HG02973 (cell line): ENCODE results near the gene EXOC4.

Experiments
- ATAC-seq: cut with Tn5 transposase; IDR thresholded peaks from one replicate; pipeline ENCODE4 v1.9.1; 2021; ENCODE audit warnings: moderate library complexity; ENCODE audit not compliant: unreplicated experiment

The EXOC4 gene

DNA sequence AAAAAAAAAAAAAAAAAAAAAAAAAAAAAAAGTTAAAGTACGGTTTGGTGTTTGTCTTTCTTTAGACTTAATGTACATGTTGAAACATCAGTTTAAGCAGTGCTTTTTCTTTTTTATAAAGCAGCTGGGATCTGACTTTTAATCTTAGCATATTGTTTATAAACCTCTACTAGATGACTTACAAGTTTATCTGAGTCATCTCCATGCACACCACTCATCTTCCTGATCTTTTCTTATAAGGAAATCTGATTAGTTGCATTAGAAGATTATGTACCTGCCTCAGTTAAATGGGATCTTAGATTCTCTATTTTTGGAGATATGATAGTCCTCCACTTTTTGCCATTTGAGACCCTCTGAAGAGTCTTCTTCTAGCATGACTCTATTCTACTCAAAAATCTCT is 482.3 kb downstream of the EXOC4 start:
- no peak for ATAC-seq

DNA sequence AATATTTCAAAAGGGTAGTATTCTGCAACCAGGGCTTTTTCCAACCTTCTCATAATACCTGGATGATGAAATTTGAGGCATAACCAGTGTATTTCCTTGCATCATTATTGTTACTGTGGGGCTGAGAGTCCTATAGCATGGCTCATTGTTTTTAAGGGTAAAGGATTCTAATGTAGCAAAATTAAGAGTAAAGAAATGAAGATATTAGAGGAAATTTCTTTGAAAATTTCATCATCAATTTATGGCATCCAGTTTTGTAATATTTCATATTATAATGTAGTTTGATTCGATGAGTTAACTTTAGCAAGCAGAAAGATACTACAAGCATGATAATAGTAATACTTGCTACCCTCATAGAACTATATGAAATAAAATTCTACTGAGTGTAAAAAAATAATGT is 486.9 kb downstream of the EXOC4 start:
- ATAC-seq: no peak

DNA sequence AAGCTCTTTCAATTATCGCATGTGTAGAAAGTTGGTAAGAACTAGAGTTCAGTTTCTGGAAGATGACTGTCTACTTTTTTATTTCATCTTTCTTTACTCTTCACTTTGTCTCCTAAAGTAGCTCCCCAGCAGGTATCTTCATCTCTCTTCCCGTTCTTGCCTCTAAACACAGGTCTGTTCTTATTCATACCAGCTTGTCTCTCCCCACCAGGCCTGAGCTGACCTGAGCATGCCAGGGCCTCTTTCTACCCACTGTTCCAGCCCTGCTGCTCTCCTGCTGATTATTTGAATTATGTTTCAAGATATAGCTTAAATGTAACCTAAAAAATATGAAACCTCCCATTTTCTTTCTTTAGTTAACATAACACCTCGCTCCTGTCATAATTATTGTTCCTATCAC is 488.2 kb downstream of the EXOC4 start:
- ATAC-seq: no peak

DNA sequence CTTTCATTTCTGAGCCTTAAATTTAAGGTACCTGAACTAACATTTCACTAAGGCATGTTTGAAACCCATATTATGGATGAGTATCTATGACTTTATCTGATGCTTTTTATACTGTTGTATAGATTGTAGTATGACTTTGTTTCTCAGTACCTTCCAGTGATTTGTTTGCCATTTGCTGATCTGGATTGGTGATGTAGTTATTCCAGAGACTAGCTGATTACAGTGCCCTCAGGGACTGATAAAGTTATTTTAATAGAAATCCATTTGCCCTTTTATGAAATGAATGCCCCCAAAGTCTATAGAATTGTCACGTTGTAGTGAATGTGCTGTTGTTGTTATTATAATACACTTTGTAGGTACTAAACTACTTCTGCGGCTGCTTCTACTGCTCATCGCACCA is 488.8 kb downstream of the EXOC4 start:
- ATAC-seq: no peak

DNA sequence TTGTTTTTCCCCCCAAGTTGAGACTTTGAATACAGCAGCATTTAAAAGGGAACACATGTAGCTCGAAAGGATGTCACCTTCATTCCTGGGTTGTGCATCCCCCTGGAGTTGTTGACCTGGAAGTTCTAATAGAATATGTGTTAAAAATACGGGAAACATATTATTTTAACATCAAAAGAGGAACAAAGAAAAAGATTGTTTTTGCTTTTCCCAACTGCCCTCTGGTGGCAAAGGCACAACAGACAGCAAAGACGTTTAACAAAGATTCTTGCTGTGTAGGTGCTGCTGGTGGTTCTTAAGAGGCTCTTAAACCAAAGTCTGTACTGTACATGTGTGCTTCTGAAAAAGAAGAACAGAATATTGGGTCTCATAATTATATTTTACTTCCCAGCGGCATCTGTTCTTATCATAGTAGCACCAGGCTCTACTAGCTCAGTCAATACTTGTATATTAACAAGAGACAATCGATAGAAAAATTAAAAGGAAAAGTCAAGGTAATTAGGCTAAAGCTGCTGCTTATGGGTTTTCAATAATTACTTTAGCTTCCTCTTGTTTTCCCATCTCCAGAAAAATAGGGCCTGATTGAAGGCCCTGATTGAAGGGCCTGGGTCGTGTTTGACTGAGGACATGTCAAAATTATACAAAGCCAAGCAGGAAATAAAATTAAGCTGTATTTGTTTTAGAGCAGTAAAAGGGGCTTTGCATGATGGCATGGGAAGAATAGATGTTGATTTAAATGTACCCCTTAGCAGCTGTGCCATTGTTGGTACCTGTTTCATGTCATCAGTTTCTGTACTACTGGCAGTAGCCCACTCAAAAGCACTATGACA is 490.0 kb downstream of the EXOC4 start:
- no peak for ATAC-seq

DNA sequence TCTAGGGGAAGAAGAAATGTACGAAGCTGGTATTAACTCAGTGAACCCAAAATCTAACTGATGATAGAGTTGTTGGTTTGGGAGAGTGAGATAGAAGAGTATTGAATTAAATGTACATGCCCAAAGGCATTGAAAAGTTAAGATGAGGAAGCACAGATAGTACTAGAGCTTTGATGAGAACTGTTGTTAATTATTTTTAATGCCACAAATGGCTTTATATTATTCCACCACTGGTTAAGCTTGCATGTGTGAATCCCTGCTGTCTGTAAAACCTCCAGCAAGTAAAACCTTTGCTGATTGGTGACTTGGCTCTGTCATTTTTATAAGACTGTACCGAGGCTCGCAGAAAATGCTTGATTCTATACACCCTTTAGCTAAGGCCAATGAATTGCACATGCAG is 491.6 kb downstream of the EXOC4 start:
- ATAC-seq: no peak

DNA sequence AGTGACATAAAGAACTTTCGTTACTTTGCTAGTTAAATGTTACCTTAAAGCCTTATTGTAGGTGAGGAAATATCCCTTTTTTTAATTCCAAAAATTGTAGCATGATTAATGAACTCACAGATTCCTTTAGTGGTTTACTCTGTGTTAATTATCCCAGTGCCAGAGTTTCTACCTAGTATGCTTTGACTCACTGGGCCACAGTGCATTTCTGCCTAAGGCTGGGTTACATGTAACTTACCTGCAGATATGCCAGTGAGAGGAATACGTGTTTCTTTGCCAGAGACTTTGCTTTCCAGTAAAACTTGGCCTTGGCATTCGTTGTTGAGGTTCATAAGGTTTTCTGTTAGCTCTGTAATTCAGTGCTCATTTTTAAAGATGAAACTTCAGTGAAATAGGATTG is 493.4 kb downstream of the EXOC4 start:
- ATAC-seq: no peak

DNA sequence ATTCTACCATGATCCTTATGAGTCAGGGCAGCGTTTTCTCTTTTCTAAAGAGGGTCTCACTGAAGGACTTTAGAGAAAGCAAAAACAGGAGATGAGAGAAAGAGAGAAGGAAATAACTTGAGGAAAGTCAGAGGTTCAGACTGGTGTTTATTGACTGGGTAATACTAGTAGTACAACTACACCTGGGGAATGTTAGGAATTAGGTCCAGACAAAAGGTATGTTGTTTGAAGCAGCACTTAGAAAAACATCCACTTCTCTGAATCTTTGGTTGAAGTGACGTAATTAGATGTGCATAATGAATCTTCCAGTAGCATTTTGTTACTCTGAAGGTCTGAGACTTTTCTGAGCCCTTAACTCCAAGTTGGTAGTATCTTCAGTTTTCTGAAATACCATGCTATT is 494.0 kb downstream of the EXOC4 start:
- ATAC-seq: no peak

DNA sequence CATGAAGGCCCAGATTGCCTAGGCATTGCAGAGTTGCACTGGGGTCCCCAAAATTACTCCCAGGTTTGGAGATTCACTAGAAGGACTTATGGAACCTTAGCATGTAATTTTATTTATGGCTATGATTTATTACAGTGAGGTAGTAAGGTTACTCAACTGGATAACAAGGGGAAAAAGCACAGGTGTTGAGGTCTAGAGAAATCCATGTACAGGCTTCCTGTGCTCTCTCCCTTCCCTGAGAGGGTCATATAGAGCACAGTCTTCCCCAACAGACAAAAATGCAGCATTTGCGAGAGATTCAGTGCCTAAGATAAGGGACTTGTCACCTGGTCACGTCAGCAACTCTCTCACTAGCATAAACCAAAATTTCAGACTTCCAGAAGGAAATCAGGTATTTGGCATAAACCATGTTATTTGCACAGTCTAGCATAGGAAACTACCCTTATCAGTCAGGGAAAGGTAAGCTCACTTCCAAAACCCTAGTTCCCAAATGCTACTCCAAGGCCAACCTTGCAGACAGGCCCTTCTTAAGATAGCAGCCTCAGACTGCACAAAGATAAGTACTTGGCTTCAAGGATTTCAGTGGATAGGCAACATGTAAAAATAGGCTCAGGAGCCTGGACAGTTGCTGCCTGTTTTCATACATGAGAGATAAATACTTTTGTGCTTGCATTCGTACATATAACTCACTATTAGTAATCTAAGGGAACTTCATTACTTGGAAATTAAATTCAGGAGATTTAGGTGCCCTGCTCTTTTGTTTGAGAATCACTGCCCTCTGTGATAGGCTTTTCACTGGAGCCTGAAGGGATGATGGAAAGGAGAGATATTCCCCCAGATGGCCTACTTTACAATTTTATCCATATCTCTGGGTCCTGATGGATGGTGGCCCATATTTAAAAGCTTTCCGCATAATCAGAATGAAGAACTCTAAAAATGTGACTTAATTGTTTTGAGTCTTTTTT is 495.8 kb downstream of the EXOC4 start:
- no peak for ATAC-seq

DNA sequence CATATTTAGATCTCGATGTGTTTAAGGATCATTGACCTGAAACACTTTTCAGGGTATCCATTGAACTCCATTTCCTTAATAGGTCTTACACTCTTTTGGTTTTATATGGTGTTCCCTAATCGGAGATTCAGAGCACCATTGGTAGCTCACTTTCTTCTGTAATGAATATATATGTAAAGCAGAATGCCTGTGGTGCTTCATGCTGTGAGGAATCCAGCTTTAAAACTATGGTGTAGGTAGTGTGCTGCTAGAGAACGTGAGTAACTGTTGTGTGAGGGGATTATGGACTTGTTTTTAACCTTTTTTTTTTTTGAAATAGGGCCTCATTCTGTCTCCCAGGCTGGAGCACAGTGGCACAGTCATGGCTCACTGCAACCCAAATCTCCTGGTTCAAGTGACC is 497.4 kb downstream of the EXOC4 start:
- ATAC-seq: no peak

DNA sequence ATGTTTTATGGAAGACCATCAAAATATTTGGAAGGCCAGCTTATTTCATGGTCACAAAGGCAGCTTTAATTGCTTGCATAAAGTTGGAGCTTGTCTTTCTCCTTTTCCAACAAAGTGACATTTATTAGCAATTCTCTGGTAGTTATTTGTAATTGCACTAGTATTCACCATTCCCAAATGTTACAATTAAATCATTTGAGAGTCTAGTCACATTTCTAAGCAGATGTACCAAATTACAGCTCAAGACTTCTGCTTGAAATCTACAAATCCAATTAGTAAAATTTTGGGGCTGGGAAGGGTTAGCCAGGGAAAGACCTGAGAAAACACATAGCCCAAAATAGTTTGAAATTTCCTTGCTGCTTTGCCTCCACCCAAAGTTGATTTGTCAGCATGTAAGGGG is 498.2 kb downstream of the EXOC4 start:
- no peak for ATAC-seq

DNA sequence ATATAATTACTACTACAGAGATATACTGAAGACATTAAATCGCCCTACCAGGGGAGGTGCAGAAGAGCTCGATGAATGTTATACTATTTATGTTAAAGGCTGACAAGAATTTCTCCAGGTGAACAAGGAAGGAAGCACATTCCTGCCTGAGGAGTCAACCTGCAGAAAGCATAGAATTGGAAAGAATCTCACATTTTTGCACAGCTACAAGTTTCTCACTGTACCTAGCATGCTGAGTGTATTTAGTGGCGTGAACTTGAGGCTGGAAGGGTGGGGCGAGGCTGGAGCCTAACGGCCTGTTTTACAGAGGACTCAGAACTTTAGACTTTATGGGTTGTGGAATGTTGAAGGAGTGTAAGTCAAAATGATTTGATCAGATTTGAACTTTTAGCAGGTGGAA is 500.6 kb downstream of the EXOC4 start:
- no peak for ATAC-seq

DNA sequence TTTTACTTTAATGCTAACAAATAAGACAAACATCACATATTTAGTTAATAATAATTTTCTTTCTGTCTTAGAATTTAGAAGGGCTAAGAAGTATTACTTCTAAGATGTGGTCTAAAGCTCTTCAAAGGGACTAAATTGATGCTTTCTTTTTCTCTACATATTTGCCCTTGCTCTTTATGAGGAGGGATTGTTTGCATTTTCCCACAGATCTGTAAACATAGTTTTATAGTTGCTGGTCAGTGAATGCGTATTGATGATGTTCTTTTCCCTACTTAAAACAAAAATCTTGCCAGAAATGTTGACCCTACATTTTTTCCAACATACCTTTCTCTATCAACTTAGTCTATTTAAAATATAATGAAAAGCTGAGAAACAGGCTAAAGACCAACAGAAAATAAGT is 501.8 kb downstream of the EXOC4 start:
- ATAC-seq: no peak

DNA sequence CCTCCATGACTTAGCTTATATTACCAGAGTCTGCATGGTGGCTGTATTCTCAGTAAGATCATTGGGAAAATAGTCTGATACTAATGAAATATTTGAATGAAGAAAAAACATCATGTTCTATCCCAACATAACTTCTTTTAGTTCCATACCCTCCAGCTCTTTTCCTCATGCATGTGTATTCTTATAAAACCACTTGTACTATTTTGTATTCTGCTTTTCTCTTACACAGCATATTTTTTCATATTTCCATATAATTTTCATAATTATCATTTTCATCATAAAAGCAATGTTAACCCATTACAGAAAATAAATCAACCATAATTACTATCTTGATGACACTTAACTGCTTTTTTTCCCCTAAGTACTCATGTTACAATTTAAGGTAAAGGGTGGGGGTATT is 503.0 kb downstream of the EXOC4 start:
- no peak for ATAC-seq

DNA sequence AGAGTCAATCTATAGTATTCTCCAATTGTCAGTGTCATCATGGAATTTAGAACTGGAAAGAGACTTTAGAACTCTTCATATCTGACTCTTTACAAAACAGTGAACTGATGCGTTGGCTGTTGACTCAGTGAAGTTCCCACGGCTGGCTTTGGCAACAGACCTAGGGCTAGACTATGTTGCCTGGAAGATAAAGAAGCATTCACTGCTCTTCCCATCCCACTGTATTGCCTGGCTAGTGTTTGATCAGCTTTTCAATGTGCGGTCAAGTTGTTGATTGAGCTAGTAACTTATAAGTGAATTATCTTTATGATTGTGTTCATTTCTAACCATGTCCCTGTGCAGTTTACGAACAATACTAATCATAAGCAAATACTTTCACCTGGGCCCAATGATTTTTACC is 508.6 kb downstream of the EXOC4 start:
- ATAC-seq: no peak

DNA sequence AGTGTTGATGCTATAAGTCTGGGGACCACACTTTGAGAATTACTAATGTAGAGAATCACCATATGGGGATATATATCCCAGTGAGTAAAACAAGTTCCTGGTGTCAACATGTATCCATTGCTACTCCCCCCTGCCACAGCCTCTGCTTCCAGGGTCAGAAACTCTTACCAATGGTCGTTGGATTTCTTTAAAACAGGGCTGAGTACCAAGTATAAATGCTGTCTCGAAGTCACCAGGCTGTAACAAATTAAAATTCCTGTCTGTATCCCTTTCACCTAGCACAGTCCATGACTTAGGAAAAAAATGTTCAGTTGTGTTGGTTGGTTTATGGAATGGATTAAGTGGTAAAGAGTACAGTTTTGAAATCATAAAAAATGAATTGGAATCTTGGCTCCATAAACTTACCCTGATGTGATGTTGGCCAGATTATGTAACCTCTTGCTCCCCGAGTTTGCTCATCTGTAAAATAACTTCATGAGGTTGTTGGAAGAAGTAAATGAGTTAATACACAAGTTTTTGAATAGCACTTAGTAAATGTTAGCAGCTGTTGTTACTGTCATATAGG is 510.3 kb downstream of the EXOC4 start:
- ATAC-seq: no peak

DNA sequence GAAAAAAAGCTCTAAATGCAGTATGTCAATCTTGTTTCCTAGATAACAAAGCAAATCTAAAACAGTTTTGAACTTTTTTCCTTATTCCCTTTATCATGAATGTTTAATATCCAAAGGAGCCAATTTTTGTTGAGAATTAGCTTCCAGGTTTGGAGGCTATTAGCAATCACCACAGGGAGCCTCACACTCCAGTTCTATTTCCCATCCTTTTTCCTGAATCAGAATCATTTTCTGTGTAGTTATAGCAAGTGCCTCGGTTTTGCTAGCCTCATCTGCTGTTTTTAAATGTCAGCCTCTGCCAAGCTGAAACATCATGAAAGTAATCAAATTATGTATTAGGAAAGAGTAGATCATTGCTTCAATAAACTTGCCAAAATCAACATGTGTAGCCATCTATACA is 516.8 kb downstream of the EXOC4 start:
- ATAC-seq: no peak

DNA sequence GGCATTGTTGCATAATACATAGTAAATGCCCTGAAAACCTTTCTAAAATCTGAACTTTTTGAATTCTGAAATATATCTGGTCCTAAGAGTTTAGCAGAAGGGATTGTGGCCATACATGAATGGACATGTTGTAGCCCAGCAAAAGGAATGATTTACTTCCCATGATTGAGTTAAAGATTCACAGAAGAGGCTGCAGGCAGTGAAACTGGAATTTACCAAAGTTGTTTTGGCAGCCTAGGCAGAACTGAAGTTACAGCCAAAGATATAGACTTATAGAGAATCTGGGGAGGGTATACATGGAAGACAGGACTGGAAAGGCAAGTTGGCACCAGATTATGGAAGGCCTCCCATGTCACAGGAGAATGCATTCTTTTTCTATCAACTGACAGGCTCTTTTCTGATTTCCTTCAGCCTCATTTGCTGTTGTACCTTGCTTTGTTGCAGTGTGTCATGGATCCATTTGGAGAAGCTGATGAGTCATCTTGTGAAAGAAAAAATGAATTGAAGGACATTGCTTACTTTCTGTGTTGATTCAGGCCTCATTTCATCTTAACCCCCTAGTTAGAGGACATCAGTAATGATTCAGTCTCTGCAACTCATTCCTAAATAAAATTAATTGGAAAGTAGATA is 518.1 kb downstream of the EXOC4 start:
- no peak for ATAC-seq

DNA sequence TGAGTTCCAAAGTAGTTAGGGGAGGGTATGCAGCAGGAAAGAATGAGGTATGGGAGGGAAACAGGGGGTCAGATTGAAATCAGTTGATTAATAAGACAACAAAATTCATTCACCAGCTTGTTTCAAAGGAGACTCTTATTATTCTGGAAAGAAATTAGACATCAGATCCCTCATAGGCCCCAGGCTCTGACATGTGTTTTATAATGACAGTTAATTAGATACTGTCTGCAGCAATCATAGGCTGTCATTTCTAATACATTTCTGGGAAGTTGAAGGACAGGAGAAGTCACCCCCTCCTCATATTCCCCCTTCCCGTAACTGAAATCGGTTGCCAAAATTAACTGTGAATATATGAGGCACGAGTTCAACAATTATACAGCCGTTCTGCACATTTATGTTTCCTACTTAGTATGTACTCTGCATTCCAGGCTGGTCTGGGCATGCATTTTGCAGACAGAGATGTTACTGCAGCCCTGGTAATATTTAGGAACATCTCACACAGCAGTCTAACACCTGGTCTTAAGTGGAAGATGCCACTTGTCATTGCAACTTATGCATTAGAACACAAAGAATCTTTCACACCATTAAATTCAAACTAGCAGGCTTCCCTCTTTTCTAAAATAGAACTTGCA is 519.0 kb downstream of the EXOC4 start:
- ATAC-seq: no peak

DNA sequence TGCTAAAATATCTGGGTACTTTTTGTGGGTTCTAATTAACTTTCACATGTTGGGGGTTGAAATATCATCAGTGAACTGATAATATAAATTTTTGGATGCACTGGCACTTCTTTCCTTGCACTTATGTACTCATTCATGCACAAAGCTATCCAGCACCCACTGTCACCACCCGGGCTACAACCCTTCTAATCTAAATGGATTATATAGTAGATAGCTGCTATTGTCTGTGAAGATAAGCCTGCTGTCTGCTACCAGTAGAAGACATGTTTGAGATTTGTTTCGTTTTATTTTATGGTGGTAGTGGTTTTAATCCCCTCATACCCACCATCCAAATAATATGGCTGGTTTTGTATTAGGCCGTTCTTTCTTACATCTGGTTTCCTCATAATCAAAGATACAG is 520.7 kb downstream of the EXOC4 start:
- ATAC-seq: no peak

DNA sequence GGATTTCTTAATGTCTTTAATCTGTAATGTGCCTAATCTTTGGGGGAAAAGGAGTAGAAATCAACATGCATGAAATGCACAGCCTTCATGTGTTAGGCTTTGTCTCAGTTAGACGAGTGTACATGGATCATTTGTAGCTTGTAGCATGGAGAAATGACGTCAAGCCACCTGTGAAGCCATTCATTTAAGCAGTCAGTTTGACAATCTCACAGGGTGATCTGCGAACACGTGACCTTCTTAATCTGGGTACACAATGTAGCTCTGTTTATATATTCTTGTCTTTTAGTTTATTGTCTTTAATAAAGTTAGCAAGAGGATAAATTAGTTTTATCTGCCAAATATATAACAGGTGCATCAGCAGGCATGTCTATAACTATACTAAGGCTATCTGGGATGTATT is 522.3 kb downstream of the EXOC4 start:
- no peak for ATAC-seq
